GM12878 (cell line): ENCODE results near the gene OR6B1. TPM values are rescaled to one million over a fixed set of nuclear protein-coding genes. Genes with fewer than 3 reads are reported as not detected.

Experiments used
- ATAC-seq: fragments of 200-7000 bp; cut with Tn5 transposase; 3 replicates; pipeline ENCODE4 v1.9.1; 2020; ENCODE audit warnings: mild to moderate bottlenecking, moderate library complexity
- BruUV-seq: library from RNA; stranded (reverse); fragments of 400-500 nt; replicated peaks from 2 replicates; lab custom pipeline; 2021; lab: Mats Ljungman, UMichigan
- CTCF ChIA-PET: fragments of 300-600 bp; sonication (Branson Sonifier 250); formaldehyde crosslinking; extraction: SDS; loops from one replicate; lab custom pipeline; 2021; ENCODE audit warnings: inconsistent platforms; lab: Yijun Ruan, JAX
- POLR2A ChIA-PET: fragments of 350-600 bp; formaldehyde crosslinking; extraction: SDS; loops from one replicate; lab custom pipeline; 2021; ENCODE audit warnings: inconsistent platforms; lab: Charles Lee
- RAD21 ChIA-PET: fragments of 300-600 bp; sonication (Branson Sonifier 250); formaldehyde crosslinking; loops from one replicate; lab custom pipeline; 2023; ENCODE audit warnings: antibody characterized with exemption; ENCODE audit not compliant: unreplicated experiment; lab: Charles Lee
- SMC1A ChIA-PET: fragments of 300-600 bp; sonication (Branson Sonifier 250); formaldehyde crosslinking; loops from one replicate; lab custom pipeline; 2023; ENCODE audit not compliant: unreplicated experiment, uncharacterized antibody; lab: Charles Lee
- DNase-seq: peaks from one replicate; pipeline ENCODE4 v3.0.0-alpha.2; 2011; ENCODE audit warnings: low read depth, low spot score
- FAIRE-seq: peaks from 3 replicates; lab custom pipeline; 2011; peaks lifted over from hg19 to GRCh38; lab: Jason Lieb, UNC
- H2AFZ ChIP-seq: 2 replicates; pipeline ENCODE4 v1.6.0; 2011; ENCODE audit warnings: low read depth, low read length, control low read depth; ENCODE audit not compliant: control insufficient read depth
- H3K27ac ChIP-seq: 2 replicates; pipeline ENCODE4 v1.5.1; 2011; ENCODE audit warnings: control low read depth; ENCODE audit not compliant: control insufficient read depth, insufficient read depth
- H3K27me3 ChIP-seq, 2 experiments: replicated peaks in 1 of 2; 2 replicates each; pipeline versions ENCODE4 v1.6.0 to v1.6.1; 2011; ENCODE audit warnings: low read length in 1 of 2; ENCODE audit not compliant: control insufficient read depth in 2 of 2, insufficient read depth in 2 of 2
- H3K36me3 ChIP-seq, 2 experiments: 2 replicates each; pipeline ENCODE4 v1.5.1; 2011; ENCODE audit warnings: low read length in 1 of 2; ENCODE audit not compliant: control insufficient read depth in 2 of 2, insufficient read depth in 2 of 2
- H3K4me1 ChIP-seq: 2 replicates; pipeline ENCODE4 v1.6.1; 2011; ENCODE audit warnings: mild to moderate bottlenecking, low read length, moderate library complexity, mixed read lengths; ENCODE audit not compliant: control insufficient read depth, insufficient read depth
- H3K4me2 ChIP-seq: 2 replicates; pipeline ENCODE4 v1.6.0; 2011; ENCODE audit warnings: control low read depth; ENCODE audit not compliant: control insufficient read depth, insufficient read depth
- H3K4me3 ChIP-seq: fragments of 200-600 bp; sonication (generic); 2 replicates; pipeline ENCODE4 v1.5.1; 2016
- H3K79me2 ChIP-seq: 2 replicates; pipeline ENCODE4 v1.6.0; 2011; ENCODE audit warnings: low read length; ENCODE audit not compliant: control insufficient read depth, insufficient read depth
- H3K9ac ChIP-seq: 2 replicates; pipeline ENCODE4 v1.8.0; 2011; ENCODE audit warnings: low read length, control low read depth, mixed read lengths; ENCODE audit not compliant: control insufficient read depth, insufficient read depth
- H3K9me3 ChIP-seq: replicated peaks from 3 replicates; pipeline ENCODE4 v1.5.1; 2011; ENCODE audit warnings: mild to moderate bottlenecking, low read length; ENCODE audit not compliant: control insufficient read depth, insufficient read depth
- H4K20me1 ChIP-seq: 2 replicates; pipeline ENCODE4 v1.6.0; 2011; ENCODE audit not compliant: control insufficient read depth, insufficient read depth
- CTCF ChIP-seq, 3 experiments: IDR thresholded peaks in 2 of 3; conservative IDR thresholded peaks in 1 of 3; 2 replicates each; pipeline ENCODE4 v1.5.1; 2011; ENCODE audit warnings: low read depth in 3 of 3, low read length in 3 of 3, mild to moderate bottlenecking in 3 of 3, control low read depth in 2 of 3, moderate library complexity in 2 of 3, inconsistent platforms in 1 of 3, mixed read lengths in 1 of 3; ENCODE audit not compliant: control insufficient read depth in 2 of 3, insufficient read depth in 1 of 3; ENCODE audit errors: extremely low read depth in 1 of 3
- LARP7 ChIP-seq: fragments of 450-650 bp; IDR thresholded peaks from 2 replicates; pipeline ENCODE4 v1.6.1; 2017; ENCODE audit warnings: mild to moderate bottlenecking
- NFIC ChIP-seq: IDR thresholded peaks from 2 replicates; pipeline ENCODE4 v1.6.1; 2012; ENCODE audit warnings: low read depth, mild to moderate bottlenecking, inconsistent platforms, low read length, moderate library complexity
- POLR2A ChIP-seq: IDR thresholded peaks from 2 replicates; pipeline ENCODE4 v1.6.1; 2011; ENCODE audit warnings: low read depth, mild to moderate bottlenecking, low read length
- RAD21 ChIP-seq: IDR thresholded peaks from 2 replicates; pipeline ENCODE4 v1.6.1; 2011; ENCODE audit warnings: mild to moderate bottlenecking, low read depth, low read length, moderate library complexity; ENCODE audit not compliant: insufficient read depth
- RFX5 ChIP-seq: IDR thresholded peaks from 2 replicates; pipeline ENCODE4 v1.6.1; 2011; ENCODE audit warnings: low read depth, low read length, improper control_type of control experiment
- TCF3 ChIP-seq: IDR thresholded peaks from 2 replicates; pipeline ENCODE4 v1.6.1; 2012; ENCODE audit warnings: low read depth, mild to moderate bottlenecking, low read length, borderline replicate concordance; ENCODE audit not compliant: insufficient read depth
- ZZZ3 ChIP-seq: IDR thresholded peaks from 2 replicates; pipeline ENCODE4 v1.6.1; 2011; ENCODE audit warnings: low read depth; ENCODE audit not compliant: control insufficient read depth, insufficient read length
- WGBS: methylation state at CpG from one replicate; pipeline ENCODE4 v1.1.6; 2016; ENCODE audit warnings: low lambda C conversion rate; ENCODE audit not compliant: insufficient replicate concordance, insufficient coverage; ENCODE audit errors: missing lambda C conversion rate; 5-methylcytosine and 5-hydroxymethylcytosine counted together
- in situ Hi-C: fragments of 300-500 bp; cut with MboI; formaldehyde crosslinking; loops from 9 replicates; pipeline ENCODE4 v1.14.3; 2018; ENCODE audit warnings: mixed read lengths
- intact Hi-C: fragments of 100-400 bp; cut with micrococcal nuclease; formaldehyde crosslinking; loops from one replicate; pipeline ENCODE4 v1.14.2; 2022; ENCODE audit not compliant: unreplicated experiment
- polyA plus RNA-seq, 11 experiments: library from polyadenylated mRNA; depleted of rRNA in 4 of 11; unstranded in 6 of 11; stranded (reverse) in 5 of 11; fragments of >200 nt; fragmentation: Nextera tagmentation in 4 of 11; fragmentation: Illumina TruSeq in 1 of 11; extraction: Ambion mirVana in 4 of 11; extraction: Trizol in 1 of 11; gene quantifications; 1 replicate in 1 of 11; 2 replicates in 10 of 11; pipeline versions ENCODE4 v1.2.1 to v1.2.3, GENCODE V29; 2011 to 2016; ENCODE audit warnings: inconsistent platforms in 2 of 11, missing spikeins in 2 of 11, low read depth in 1 of 11
- total RNA-seq, 4 experiments: library from RNA; depleted of rRNA in 3 of 4; stranded (reverse); fragments of >200 nt in 3 of 4; fragmentation: Illumina TruSeq in 1 of 4; extraction: Trizol in 1 of 4; gene quantifications; 2 replicates each; pipeline versions ENCODE4 v1.2.1 to v1.2.3, GENCODE V29; 2013 to 2021
- TF ChIP-seq, protein P1 (sequence below): fragments of 450-650 bp; IDR thresholded peaks from 2 replicates; pipeline ENCODE4 v1.6.1; 2017; ENCODE audit warnings: low read depth, mild to moderate bottlenecking, moderate library complexity
- TF ChIP-seq, protein P2 (sequence below): IDR thresholded peaks from 2 replicates; pipeline ENCODE4 v1.6.1; 2012; ENCODE audit warnings: low read depth, low read length, improper control_type of control experiment

Gene OR6B1
- total and polyA plus RNA-seq, 10 of the 15 experiments (the other 5 are each of a cell fraction or from before 2014, with no cell fraction given): not detected

- Histone ChIP-seq H3K36me3 (no peaks in the 10 kb centered on the region), H3K9me3 (no peaks in the 10 kb centered on the region; the same call in 1 of the 3 replicates), H2AFZ (no peak overlapping the region), H3K27ac (no peak overlapping the region), H3K4me1 (no peaks in the 10 kb centered on the region), H4K20me1 (no peaks in the 10 kb centered on the region), H3K27me3 (no peaks in the 10 kb centered on the region), H3K79me2 (no peaks in the 10 kb centered on the region), H3K4me3 (no peak overlapping the region), H3K9ac (no peak overlapping the region), H3K4me2 (no peak overlapping the region)
- SMC1A ChIA-PET: no interaction called here
- no TSS peak for BruUV-seq
- RAD21 ChIA-PET: interaction anchor here (1.0 kb wide), 1 partner anchor 110 kb away, joined by 3 read pairs; the partner anchor contains the start of gene TCAF1
- TF ChIP-seq CTCF (IDR thresholded peaks at IDR 0.05 in 2 of 3, conservative IDR thresholded peaks at IDR 0.05 in 1 of 3; ENCODE audit: control insufficient read depth in 2 of 3, extremely low read depth in 1 of 3, insufficient read depth in 1 of 3, low read depth in 3 of 3, low read length in 3 of 3): peak in 2 of 3 experiments; percentile 9 to 15; a peak in 2 of 6 replicates
- TF ChIP-seq RAD21: peak; percentile 31
- TF ChIP-seq LARP7: no peak
- ATAC-seq: no peak
- CTCF ChIA-PET: interaction anchor here (1.5 kb wide), 1 partner anchor 111 kb away, joined by 4 read pairs; no protein-coding TSS in a partner anchor
- intact Hi-C loops: no loop called here
- FAIRE-seq: no peak
- no peak for DNase-seq
- POLR2A ChIA-PET: no interaction called here
- 24% methylated on average over 5 of the region's 5 CpGs for WGBS
- in situ Hi-C loops: no loop called here
These were observed 11.5 kb downstream of the OR6B1 start for GRCh38 chr7:144011458-144012230.

- no TSS peak for BruUV-seq
- FAIRE-seq: no peak
- 23% methylated on average over 4 of the region's 4 CpGs for WGBS
- TF ChIP-seq RFX5 (no peak), POLR2A (no peak), NFIC (no peak), ZZZ3 (no peak), RAD21 (no peak), TCF3 (no peak)
- TF ChIP-seq, protein P1, sequence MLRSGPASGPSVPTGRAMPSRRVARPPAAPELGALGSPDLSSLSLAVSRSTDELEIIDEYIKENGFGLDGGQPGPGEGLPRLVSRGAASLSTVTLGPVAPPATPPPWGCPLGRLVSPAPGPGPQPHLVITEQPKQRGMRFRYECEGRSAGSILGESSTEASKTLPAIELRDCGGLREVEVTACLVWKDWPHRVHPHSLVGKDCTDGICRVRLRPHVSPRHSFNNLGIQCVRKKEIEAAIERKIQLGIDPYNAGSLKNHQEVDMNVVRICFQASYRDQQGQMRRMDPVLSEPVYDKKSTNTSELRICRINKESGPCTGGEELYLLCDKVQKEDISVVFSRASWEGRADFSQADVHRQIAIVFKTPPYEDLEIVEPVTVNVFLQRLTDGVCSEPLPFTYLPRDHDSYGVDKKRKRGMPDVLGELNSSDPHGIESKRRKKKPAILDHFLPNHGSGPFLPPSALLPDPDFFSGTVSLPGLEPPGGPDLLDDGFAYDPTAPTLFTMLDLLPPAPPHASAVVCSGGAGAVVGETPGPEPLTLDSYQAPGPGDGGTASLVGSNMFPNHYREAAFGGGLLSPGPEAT: no peak
- TF ChIP-seq, protein P2, sequence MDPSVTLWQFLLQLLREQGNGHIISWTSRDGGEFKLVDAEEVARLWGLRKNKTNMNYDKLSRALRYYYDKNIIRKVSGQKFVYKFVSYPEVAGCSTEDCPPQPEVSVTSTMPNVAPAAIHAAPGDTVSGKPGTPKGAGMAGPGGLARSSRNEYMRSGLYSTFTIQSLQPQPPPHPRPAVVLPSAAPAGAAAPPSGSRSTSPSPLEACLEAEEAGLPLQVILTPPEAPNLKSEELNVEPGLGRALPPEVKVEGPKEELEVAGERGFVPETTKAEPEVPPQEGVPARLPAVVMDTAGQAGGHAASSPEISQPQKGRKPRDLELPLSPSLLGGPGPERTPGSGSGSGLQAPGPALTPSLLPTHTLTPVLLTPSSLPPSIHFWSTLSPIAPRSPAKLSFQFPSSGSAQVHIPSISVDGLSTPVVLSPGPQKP: no peak
These were observed 17.9 kb downstream of the OR6B1 start for GRCh38 chr7:144018065-144018464.

More at GRCh38 chr7:144018065-144018464, 17.9 kb downstream of the OR6B1 start:
- ChIA-PET SMC1A (no interaction called here), POLR2A (no interaction called here), RAD21 (no interaction called here), CTCF (no interaction called here)
- DNase-seq (no peak), ATAC-seq (no peak)
- Histone ChIP-seq H3K27me3 (no peaks in the 10 kb centered on the region), H3K9me3 (no peaks in the 10 kb centered on the region), H3K4me2 (no peak overlapping the region), H2AFZ (no peak overlapping the region), H3K9ac (no peak overlapping the region), H3K27ac (no peak overlapping the region), H3K4me3 (no peak overlapping the region), H3K79me2 (no peaks in the 10 kb centered on the region), H4K20me1 (no peaks in the 10 kb centered on the region), H3K4me1 (no peaks in the 10 kb centered on the region), H3K36me3 (no peaks in the 10 kb centered on the region)
- intact Hi-C loops: no loop called here
- in situ Hi-C loops: no loop called here
